Astrocyte (in vitro differentiated cells and primary cell): ENCODE data around the gene NDUFA3. TPM values are rescaled to one million over a fixed set of nuclear protein-coding genes. Genes with fewer than 3 reads are reported as not detected.

Experiments used
- DNase-seq: peaks from one replicate; pipeline ENCODE4 v3.0.0-alpha.2; 2010; ENCODE audit warnings: low read depth
- FAIRE-seq: peaks from 2 replicates; lab custom pipeline; 2011; peaks lifted over from hg19 to GRCh38; lab: Jason Lieb, UNC
- H2AFZ ChIP-seq: 2 replicates; pipeline ENCODE4 v1.6.0; 2012; ENCODE audit warnings: low read depth, low read length, inconsistent platforms
- H3K27ac ChIP-seq: 2 replicates; pipeline ENCODE4 v1.5.1; 2011; ENCODE audit warnings: low read depth, low read length, inconsistent platforms
- H3K27me3 ChIP-seq: 2 replicates; pipeline ENCODE4 v1.6.0; 2011; ENCODE audit warnings: low read length, inconsistent platforms; ENCODE audit not compliant: insufficient read depth
- H3K36me3 ChIP-seq: 2 replicates; pipeline ENCODE4 v1.5.1; 2011; ENCODE audit warnings: low read length, inconsistent platforms; ENCODE audit not compliant: insufficient read depth
- H3K4me1 ChIP-seq: 2 replicates; pipeline ENCODE4 v1.5.1; 2011; ENCODE audit warnings: low read length, inconsistent platforms; ENCODE audit not compliant: insufficient read depth
- H3K4me2 ChIP-seq: 2 replicates; pipeline ENCODE4 v1.6.0; 2012; ENCODE audit warnings: low read length, inconsistent platforms
- H3K4me3 ChIP-seq: 2 replicates; pipeline ENCODE4 v1.5.1; 2011; ENCODE audit warnings: low read depth, mild to moderate bottlenecking, low read length, inconsistent platforms; ENCODE audit not compliant: insufficient read depth
- H3K79me2 ChIP-seq: 2 replicates; pipeline ENCODE4 v1.6.0; 2012; ENCODE audit warnings: mild to moderate bottlenecking, low read length, inconsistent platforms; ENCODE audit not compliant: insufficient read depth
- H3K9ac ChIP-seq: 2 replicates; pipeline ENCODE4 v1.6.0; 2012; ENCODE audit warnings: mild to moderate bottlenecking, low read length, inconsistent platforms
- H3K9me3 ChIP-seq: 2 replicates; pipeline ENCODE4 v1.5.1; 2012; ENCODE audit warnings: low read depth, mild to moderate bottlenecking, low read length, inconsistent platforms; ENCODE audit not compliant: insufficient read depth
- H4K20me1 ChIP-seq: 2 replicates; pipeline ENCODE4 v1.6.0; 2012; ENCODE audit warnings: low read length, inconsistent platforms; ENCODE audit not compliant: insufficient read depth
- H3K27ac Mint-ChIP-seq: one replicate; pipeline ENCODE4 v1.8.0; 2021; ENCODE audit warnings: mild to moderate bottlenecking, mixed read lengths; ENCODE audit not compliant: unreplicated experiment
- H3K27me3 Mint-ChIP-seq: one replicate; pipeline ENCODE4 v1.8.0; 2021; ENCODE audit warnings: low read depth, mixed read lengths; ENCODE audit not compliant: unreplicated experiment
- H3K36me3 Mint-ChIP-seq: one replicate; pipeline ENCODE4 v1.8.0; 2021; ENCODE audit warnings: low read depth, mixed read lengths; ENCODE audit not compliant: unreplicated experiment
- H3K4me1 Mint-ChIP-seq: one replicate; pipeline ENCODE4 v1.8.0; 2021; ENCODE audit warnings: low read depth, mixed read lengths; ENCODE audit not compliant: unreplicated experiment
- H3K4me3 Mint-ChIP-seq: one replicate; pipeline ENCODE4 v1.8.0; 2021; ENCODE audit warnings: mild to moderate bottlenecking, moderate library complexity, mixed read lengths; ENCODE audit not compliant: unreplicated experiment
- H3K9me3 Mint-ChIP-seq: one replicate; pipeline ENCODE4 v1.8.0; 2021; ENCODE audit warnings: mild to moderate bottlenecking, mixed read lengths; ENCODE audit not compliant: unreplicated experiment
- EZH2 ChIP-seq: IDR thresholded peaks from 2 replicates; pipeline ENCODE4 v1.6.1; 2012; ENCODE audit warnings: mild to moderate bottlenecking, low read length, inconsistent platforms; ENCODE audit not compliant: insufficient read depth
- total RNA-seq: library from RNA; stranded (reverse); gene quantifications from 2 replicates; pipeline ENCODE4 v1.2.1, GENCODE V29; 2021
- TF ChIP-seq, protein P1 (sequence below): IDR thresholded peaks from 2 replicates; pipeline ENCODE4 v1.5.1; 2011; ENCODE audit warnings: low read depth, mild to moderate bottlenecking, inconsistent platforms, low read length, moderate library complexity; ENCODE audit not compliant: insufficient read depth

Gene NDUFA3
- total RNA-seq, 1 donor from 2014 or later, result 99.2 TPM

DNA sequence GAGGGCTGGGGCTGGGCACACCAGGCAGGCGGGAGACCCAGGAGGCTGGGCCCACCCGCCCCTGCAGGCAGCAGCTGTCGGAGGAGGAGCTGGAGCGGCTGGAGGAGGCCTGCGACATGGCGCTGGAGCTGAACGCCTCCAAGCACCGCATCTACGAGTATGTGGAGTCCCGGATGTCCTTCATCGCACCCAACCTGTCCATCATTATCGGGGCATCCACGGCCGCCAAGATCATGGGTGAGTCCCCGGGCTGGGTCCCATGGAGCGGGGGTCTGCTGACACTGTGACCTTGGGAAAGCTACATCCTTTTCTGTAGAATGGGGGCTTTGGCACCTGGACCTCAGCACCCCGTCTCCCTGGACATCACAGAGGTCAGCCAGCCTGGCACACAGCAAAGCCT, 21.0 kb downstream of the NDUFA3 start:
- H4K20me1 ChIP-seq, result no peaks in the 10 kb centered on the region
- peaks cover 12% of the 10 kb centered on the region for H3K36me3 Mint-ChIP-seq
- no peaks in the 10 kb centered on the region for H3K4me1 Mint-ChIP-seq
- H3K36me3 ChIP-seq, result peaks cover 6% of the 10 kb centered on the region
- no peak overlapping the region for H3K4me3 Mint-ChIP-seq
- no peak for TF ChIP-seq EZH2
- TF ChIP-seq, protein P1, sequence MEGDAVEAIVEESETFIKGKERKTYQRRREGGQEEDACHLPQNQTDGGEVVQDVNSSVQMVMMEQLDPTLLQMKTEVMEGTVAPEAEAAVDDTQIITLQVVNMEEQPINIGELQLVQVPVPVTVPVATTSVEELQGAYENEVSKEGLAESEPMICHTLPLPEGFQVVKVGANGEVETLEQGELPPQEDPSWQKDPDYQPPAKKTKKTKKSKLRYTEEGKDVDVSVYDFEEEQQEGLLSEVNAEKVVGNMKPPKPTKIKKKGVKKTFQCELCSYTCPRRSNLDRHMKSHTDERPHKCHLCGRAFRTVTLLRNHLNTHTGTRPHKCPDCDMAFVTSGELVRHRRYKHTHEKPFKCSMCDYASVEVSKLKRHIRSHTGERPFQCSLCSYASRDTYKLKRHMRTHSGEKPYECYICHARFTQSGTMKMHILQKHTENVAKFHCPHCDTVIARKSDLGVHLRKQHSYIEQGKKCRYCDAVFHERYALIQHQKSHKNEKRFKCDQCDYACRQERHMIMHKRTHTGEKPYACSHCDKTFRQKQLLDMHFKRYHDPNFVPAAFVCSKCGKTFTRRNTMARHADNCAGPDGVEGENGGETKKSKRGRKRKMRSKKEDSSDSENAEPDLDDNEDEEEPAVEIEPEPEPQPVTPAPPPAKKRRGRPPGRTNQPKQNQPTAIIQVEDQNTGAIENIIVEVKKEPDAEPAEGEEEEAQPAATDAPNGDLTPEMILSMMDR, result no peak
- FAIRE-seq, result no peak
- H3K27ac Mint-ChIP-seq, result no peak overlapping the region
- no peaks in the 10 kb centered on the region for H3K9me3 ChIP-seq
- H3K9ac ChIP-seq, result no peak overlapping the region
- H3K4me2 ChIP-seq, result no peak overlapping the region
- H3K4me3 ChIP-seq, result no peak overlapping the region
- H3K27me3 Mint-ChIP-seq, result no peaks in the 10 kb centered on the region
- no peaks in the 10 kb centered on the region for H3K4me1 ChIP-seq
- no peaks in the 10 kb centered on the region for H3K27me3 ChIP-seq
- H3K79me2 ChIP-seq, result no peaks in the 10 kb centered on the region
- H3K9me3 Mint-ChIP-seq, result no peaks in the 10 kb centered on the region
- no peak overlapping the region for H2AFZ ChIP-seq
- H3K27ac ChIP-seq, result no peak overlapping the region
- DNase-seq, result no peak

DNA sequence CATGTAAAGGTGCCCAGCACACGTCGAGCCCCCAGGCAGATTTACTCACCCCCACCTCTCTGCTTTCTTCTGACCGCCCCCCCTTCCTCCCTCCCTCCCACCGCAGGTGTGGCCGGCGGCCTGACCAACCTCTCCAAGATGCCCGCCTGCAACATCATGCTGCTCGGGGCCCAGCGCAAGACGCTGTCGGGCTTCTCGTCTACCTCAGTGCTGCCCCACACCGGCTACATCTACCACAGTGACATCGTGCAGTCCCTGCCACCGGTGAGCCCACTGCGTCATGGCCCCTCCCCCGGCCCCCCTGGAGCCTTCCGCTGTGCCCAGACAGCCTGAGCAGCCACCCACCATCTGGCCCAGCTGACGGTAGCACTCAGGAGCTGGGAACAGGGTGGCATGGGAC, 21.7 kb downstream of the NDUFA3 start:
- Histone ChIP-seq H3K4me3 (no peak overlapping the region), H3K9me3 (no peaks in the 10 kb centered on the region), H3K36me3 (peaks cover 4% of the 10 kb centered on the region), H2AFZ (no peak overlapping the region), H3K9ac (no peak overlapping the region), H3K4me2 (no peak overlapping the region), H3K4me1 (no peaks in the 10 kb centered on the region), H3K27ac (no peak overlapping the region), H3K79me2 (no peaks in the 10 kb centered on the region), H3K27me3 (no peaks in the 10 kb centered on the region), H4K20me1 (no peaks in the 10 kb centered on the region)
- Mint-ChIP-seq H3K27ac (peak overlapping the region; percentile 26), H3K9me3 (no peaks in the 10 kb centered on the region), H3K27me3 (no peaks in the 10 kb centered on the region), H3K4me1 (no peaks in the 10 kb centered on the region), H3K4me3 (no peak overlapping the region), H3K36me3 (peaks cover 12% of the 10 kb centered on the region)
- FAIRE-seq (no peak), DNase-seq (no peak)
- TF ChIP-seq, protein P1, result no peak
- TF ChIP-seq EZH2, result no peak

DNA sequence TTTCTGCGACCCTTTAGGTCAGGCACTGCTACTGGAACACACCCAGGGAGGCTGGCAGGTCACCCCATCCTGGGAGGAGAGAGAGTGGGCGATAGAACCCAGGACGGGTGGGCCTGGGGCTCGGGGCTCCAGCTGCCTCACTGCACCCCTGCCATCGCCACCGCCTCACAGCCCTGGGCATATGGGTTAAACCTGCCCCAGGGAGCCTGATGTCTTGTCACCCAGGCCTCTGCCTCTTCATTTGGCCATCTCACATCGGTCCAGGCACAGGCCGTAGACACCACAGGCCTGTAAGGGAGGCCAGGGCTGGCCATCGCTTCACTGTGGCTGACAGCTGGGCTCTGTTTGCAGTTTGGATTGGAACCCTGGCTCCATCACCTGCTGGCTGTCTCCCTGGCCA, 23.1 kb downstream of the NDUFA3 start:
- no peak for FAIRE-seq
- no peak overlapping the region for H3K27ac Mint-ChIP-seq

More for the DNA sequence above, 23.1 kb downstream of the NDUFA3 start:
- no peak overlapping the region for H3K27ac ChIP-seq
- Mint-ChIP-seq H3K36me3 (peaks cover 13% of the 10 kb centered on the region), H3K4me3 (peak overlapping the region; percentile 34), H3K9me3 (no peaks in the 10 kb centered on the region), H3K27me3 (no peaks in the 10 kb centered on the region), H3K4me1 (no peaks in the 10 kb centered on the region)
- no peak overlapping the region for H3K4me3 ChIP-seq
- H3K36me3 ChIP-seq, result peaks cover 4% of the 10 kb centered on the region
- no peak overlapping the region for H3K9ac ChIP-seq
- H4K20me1 ChIP-seq, result no peaks in the 10 kb centered on the region
- H2AFZ ChIP-seq, result no peak overlapping the region
- H3K4me2 ChIP-seq, result no peak overlapping the region
- TF ChIP-seq EZH2, result no peak
- TF ChIP-seq, protein P1, result no peak
- no peaks in the 10 kb centered on the region for H3K4me1 ChIP-seq
- DNase-seq, result no peak
- no peaks in the 10 kb centered on the region for H3K27me3 ChIP-seq
- no peaks in the 10 kb centered on the region for H3K9me3 ChIP-seq
- H3K79me2 ChIP-seq, result no peaks in the 10 kb centered on the region
